Anterior cingulate cortex (tissue), 58 donors: ENCODE data around the gene FOXC1.

ENCODE experiments used
- DNase-seq, 58 donors: peaks; one replicate each; lab custom pipeline; 2025; lab: John Stamatoyannopoulos, UW

FOXC1 gene

GRCh38 chr6:1634081-1634480 lies 24.4 kb downstream of the FOXC1 start:
- no peak for DNase-seq

GRCh38 chr6:1635305-1636010 lies 25.7 kb downstream of the FOXC1 start:
- DNase-seq: no peak

- no peak for DNase-seq
Observed at GRCh38 chr6:1636272-1636825, 26.6 kb downstream of the FOXC1 start.

- no peak for DNase-seq
Observed at GRCh38 chr6:1636971-1637871, 27.5 kb downstream of the FOXC1 start.

GRCh38 chr6:1639430-1639829 lies 29.7 kb downstream of the FOXC1 start:
- DNase-seq: no peak

- DNase-seq: no peak
Observed at GRCh38 chr6:1640476-1640875, 30.8 kb downstream of the FOXC1 start.

- DNase-seq: no peak
Observed at GRCh38 chr6:1641343-1641885, 31.7 kb downstream of the FOXC1 start.

GRCh38 chr6:1643111-1643510 lies 33.4 kb downstream of the FOXC1 start:
- no peak for DNase-seq

- no peak for DNase-seq
Observed at GRCh38 chr6:1643830-1644445, 34.2 kb downstream of the FOXC1 start.

- DNase-seq: no peak
Observed at GRCh38 chr6:1644516-1645060, 34.9 kb downstream of the FOXC1 start.

GRCh38 chr6:1645466-1646185 lies 35.9 kb downstream of the FOXC1 start:
- DNase-seq: no peak

- no peak for DNase-seq
Observed at GRCh38 chr6:1651362-1651761, 41.6 kb downstream of the FOXC1 start.

GRCh38 chr6:1652842-1653241 lies 43.1 kb downstream of the FOXC1 start:
- DNase-seq: no peak

GRCh38 chr6:1654054-1654453 lies 44.3 kb downstream of the FOXC1 start:
- no peak for DNase-seq

GRCh38 chr6:1657116-1657770 lies 47.5 kb downstream of the FOXC1 start:
- no peak for DNase-seq

- no peak for DNase-seq
Observed at GRCh38 chr6:1657771-1658165, 48.1 kb downstream of the FOXC1 start.

- no peak for DNase-seq
Observed at GRCh38 chr6:1658212-1659005, 48.7 kb downstream of the FOXC1 start.

GRCh38 chr6:1659816-1660215 lies 50.1 kb downstream of the FOXC1 start:
- no peak for DNase-seq
